NCI-H226 (cell line): ENCODE measurements around the gene DROSHA.
A peak's percentile ranks its signal among the peaks of the same experiment; 100 is the strongest.
"Not testable (repeated sequence)": the region's sequence is repeated elsewhere in the genome, so short reads cannot be mapped to it uniquely, and the experiment has no call there.

Experiments
- DNase-seq: peaks from one replicate; pipeline ENCODE4 v3.0.0-alpha.2; 2015

The DROSHA gene

DNA sequence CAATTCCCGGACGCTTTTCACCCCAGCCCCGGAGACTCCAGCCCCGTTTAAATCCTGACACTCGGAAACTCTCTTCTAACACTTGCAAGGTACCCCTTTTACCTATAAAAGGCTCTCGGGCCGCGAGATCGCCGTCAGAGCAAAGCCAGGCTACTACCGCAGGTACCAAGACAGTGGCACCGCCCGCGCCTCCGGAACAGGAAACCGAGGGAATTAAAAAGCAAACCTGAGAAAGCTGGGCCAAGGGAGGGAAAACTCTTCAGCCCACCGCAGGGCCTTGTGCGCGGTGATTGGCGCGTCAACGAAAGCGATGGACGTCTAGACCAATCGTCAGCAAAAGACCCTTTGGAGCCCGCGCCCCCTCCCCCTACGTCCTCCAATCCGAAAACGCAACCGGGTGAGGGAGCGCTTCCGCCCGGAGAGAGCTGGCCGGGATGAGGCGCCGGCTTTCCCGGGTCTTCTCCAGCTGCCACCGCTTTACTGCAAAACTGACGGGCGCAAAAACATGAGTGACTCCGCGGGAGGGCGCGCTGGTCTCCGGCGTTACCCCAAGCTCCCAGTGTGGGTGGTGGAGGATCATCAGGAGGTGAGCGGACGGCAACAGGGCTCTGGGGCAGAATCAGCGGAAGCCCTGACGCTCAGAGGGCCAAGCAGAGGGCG, at the start of gene DROSHA, which contains the start of gene C5orf22:
TSS of gene DROSHA (minus strand) at position 206 of the 660 bp plus-strand sequence. CDS start 3,034 bp downstream, outside the sequence.
TSS of gene C5orf22 (plus strand) at position 414 of the 660 bp plus-strand sequence. CDS start at position 506, 92 bp downstream.
- DNase-seq: peak; percentile 98

DNA sequence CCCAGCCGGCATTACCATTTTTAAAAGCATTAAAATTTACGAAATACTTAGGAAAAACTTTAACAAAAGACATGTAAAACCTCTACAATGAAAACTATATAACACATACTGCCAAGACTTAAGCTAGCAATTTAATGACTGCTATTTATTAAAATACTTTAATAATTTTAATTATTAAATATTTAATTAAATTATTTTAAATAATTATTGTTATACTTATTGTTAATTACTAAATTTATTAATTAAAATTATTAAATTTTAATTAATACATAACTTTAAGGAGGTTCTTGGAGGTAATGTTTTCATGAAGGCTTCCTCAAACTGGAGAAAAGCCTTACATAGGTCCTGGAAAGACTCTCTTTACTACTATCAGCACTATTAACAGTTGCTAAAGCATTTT, 47.7 kb upstream of the DROSHA start:
- no peak for DNase-seq

- no peak for DNase-seq
These were observed 45.5 kb upstream of the DROSHA start for GRCh38 chr5:31577438-31577837.

GRCh38 chr5:31574772-31575171, 42.9 kb upstream of the DROSHA start:
- no peak for DNase-seq

DNA sequence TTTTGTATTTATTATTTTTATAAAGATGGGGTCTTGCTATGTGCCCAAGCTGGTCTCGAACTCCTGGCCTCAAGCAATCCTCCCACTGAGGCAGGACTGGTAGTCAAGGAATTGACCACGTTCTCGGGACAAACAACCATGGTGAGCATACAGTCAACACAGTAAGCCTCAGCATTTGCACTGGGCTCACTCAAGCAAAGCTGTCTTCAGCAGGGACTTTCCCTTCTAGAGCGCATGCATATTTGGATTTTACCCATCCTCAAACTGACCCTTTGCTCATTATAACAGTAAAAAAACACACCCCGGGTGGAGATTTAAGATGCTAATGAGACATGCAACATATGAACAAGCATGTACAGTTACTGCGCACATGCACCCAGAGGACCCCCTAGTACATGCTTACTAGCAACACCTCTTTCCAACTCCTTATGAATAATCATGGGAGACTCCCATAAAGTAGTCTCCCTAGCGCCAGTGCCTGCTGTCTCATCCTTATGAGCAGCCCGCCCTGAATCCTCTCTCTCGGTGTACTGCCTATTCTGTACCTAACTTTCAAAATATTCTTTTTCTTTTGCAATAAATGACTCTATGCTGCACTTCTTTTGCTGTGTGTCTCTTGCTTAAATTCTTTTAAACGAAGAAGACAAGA, 41.7 kb upstream of the DROSHA start:
- no peak for DNase-seq

- DNase-seq: no peak
These were observed 37.2 kb upstream of the DROSHA start for GRCh38 chr5:31569068-31569467.

- DNase-seq: no peak
These were observed 36.5 kb upstream of the DROSHA start for GRCh38 chr5:31568302-31568835.

GRCh38 chr5:31566362-31566761, 34.5 kb upstream of the DROSHA start:
- DNase-seq: not testable (repeated sequence)

DNA sequence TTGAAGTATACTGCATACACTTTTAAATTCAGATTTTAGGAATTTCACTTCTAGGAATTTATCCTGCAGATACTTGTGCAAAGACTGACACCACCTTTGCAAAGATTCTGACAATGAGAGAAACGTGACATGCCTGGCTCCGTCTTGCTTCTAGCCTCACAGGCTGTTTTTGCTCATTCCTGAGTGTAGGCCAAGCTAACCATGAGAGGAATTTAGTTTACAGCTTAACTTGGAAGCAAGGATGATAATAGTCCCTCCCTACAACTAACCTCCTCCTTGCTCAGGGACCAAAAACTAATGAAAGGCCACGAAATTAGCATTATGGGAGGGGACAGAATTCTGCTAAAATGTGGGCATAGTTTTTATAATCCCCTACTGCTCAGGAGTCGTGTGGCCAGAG, 31.3 kb upstream of the DROSHA start:
- no peak for DNase-seq

DNA sequence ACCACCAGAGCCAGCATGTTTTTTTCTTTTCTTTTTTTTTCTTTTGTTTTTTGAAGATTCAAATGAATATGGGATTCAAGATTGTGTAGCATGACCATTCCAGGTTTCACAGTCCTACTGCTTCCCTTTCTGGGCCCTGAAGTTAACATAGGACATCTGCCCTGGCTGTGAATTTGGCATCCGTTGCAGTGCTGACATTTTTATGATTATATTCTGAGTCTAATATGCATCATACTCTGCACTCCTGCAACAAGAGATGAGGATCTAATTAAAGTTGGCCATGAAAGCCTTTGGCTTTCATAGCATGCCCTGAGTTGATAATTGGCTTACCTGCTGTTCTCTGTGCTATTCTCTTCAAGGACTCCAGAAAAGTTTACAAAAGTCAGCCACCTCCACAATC, 30.1 kb upstream of the DROSHA start:
- DNase-seq: no peak

GRCh38 chr5:31559942-31560341, 28.0 kb upstream of the DROSHA start:
- DNase-seq: no peak

GRCh38 chr5:31556461-31556860, 24.6 kb upstream of the DROSHA start:
- DNase-seq: no peak

GRCh38 chr5:31554552-31554951, 22.7 kb upstream of the DROSHA start:
- DNase-seq: no peak

DNA sequence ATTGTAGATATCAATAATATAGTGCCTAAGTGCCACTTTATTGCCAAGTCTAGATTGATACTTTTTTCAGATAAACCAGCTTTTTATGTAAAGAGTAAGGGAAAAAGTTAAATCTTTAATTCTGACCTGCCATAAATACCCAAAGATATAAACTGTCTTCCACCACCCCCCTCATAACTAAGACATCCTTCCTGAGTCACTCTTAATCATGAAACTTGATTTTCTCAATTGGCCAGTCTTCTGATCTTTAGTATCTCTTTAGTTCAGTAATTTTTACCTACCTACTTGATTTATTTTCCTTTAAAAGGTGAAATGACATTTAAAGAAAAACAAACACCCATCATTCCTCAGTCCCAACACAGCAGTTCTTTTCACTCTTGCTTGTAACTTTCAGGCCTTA, 22.0 kb upstream of the DROSHA start:
- no peak for DNase-seq

GRCh38 chr5:31551878-31552277, 20.0 kb upstream of the DROSHA start:
- no peak for DNase-seq

DNA sequence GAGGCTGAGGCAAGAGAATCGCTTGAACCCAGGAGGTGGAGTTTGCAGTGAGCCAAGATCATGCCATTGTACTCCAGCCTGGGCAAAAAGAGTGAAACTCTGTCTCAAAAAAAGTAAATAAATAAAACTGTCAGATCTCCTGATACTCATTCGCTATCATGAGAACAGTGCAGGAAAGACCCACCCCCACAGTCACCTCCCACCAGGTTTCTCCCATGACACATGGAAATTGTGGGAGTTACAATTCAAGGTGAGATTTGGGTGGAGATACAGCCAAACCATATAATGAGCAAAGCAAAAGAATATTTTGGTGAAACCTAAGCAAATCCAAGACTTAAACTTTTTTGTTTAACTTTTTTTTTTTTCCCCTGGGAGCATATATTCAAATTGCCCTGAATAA, 17.2 kb upstream of the DROSHA start:
- DNase-seq: not testable (repeated sequence)

DNA sequence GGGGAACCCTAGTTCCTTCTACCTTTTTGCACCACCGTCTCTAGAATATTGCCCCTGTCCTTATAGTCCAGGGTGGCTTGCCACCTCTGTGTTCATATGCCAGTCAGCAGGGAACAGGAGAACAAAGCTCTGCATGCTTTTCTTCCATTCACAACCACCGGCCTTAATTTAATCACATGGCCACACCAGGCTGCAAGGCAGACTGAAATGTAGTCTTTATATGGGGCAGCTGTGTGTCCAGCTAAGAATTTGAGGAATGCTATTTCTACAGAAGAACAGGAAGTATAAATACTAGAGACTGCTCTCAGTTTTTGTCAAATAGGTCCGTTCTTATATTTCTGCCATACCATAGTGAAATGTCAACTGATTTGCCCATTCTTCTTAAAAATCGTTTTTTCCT, 6.0 kb upstream of the DROSHA start:
- no peak for DNase-seq

DNA sequence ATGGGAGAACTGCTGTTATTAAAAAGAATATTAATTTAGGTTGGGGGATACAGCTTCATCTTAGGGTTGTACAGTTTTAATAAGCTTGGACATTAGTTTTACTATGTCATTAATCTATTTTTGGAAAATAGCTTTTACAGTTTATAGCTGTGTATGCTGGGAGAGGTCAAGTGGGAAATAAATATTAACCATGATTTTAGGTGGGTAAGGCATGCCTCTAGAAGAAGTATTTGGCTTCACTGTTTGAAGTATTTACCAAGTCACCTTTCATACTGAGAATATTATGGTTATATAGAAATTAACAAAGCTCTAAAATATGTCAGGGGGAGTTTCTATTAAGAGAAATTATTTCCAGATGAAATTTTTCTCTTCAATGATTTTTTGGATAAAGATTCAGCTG, 5.5 kb upstream of the DROSHA start:
- DNase-seq: no peak

- no peak for DNase-seq
These were observed 5.0 kb upstream of the DROSHA start for GRCh38 chr5:31536873-31537272.

GRCh38 chr5:31534527-31535046, 2.7 kb upstream of the DROSHA start:
- no peak for DNase-seq

DNA sequence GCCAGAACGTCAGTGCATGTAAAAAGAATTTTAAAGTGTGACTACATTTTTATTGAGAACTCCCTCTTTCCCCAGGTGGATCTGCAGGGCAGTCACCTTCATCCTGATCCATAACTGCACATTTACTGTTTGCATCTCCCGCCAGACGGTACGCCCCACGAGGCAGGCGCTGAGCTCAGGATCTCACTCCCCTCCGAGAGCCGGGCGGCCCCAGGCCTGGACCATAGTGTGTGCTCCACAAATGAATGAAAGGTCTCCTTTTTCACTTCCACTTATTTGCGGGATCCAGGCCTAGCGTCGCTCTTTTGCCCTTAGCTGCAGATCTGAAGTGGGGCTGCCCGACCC, 378 bp downstream of the DROSHA start:
- DNase-seq: no peak

- no peak for DNase-seq
These were observed 1.2 kb downstream of the DROSHA start for GRCh38 chr5:31530541-31531265.

DNA sequence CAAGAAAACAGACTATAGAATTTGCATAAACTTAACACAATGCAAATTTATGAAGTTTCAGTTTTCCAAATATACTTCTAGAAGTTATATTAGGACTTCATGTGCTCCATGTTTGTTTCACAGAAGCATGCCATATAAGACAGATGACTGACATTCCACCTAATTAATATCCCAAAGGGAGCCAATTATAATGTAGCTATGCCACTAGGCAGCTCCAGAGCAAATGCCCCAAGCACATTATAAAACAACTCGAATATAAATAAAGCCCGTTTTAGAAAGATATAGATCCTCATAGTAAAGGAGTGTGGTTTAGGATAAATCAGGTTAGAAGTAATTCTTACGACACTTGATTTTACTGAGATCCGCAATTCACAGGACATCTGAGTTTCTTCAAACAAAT, 8.9 kb downstream of the DROSHA start:
- DNase-seq: no peak

DNA sequence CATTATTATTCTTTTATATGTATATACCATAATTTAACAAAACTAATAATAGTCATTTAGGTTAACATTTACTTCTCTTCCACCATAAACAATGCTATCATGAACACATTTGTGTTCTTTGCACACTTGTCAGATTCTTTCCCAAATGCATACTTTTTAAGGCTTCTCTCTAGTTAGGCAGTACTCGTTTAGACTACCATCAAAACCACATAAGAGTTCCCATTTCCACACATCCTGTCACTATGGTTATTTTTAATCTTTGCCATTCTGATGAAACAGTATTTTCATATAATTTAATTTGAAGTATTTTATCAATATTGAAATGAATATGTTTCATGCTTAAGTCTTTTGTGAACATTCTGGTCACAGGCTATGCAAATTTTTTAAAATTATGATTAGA, 15.1 kb downstream of the DROSHA start:
- no peak for DNase-seq
